HepG2 (cell line): ENCODE measurements around the gene SPP2. TPM values are rescaled to one million over a fixed set of nuclear protein-coding genes. Genes with fewer than 3 reads are reported as not detected.

Experiments
- ATAC-seq: fragments of 200-7000 bp; cut with Tn5 transposase; 3 replicates; pipeline ENCODE4 v1.9.1; 2020; ENCODE audit warnings: mild to moderate bottlenecking, moderate library complexity
- BruUV-seq: library from RNA; stranded (reverse); fragments of 400-500 nt; replicated peaks from 2 replicates; lab custom pipeline; 2021; lab: Mats Ljungman, UMichigan
- CTCF ChIA-PET: fragments of 300-600 bp; formaldehyde crosslinking; extraction: SDS; loops from one replicate; lab custom pipeline; 2021; ENCODE audit warnings: low total read pairs, inconsistent platforms, low intra/inter-chr PET ratio; lab: Yijun Ruan, JAX
- POLR2A ChIA-PET: fragments of 350-600 bp; sonication (Branson Sonifier 250); formaldehyde crosslinking; loops from one replicate; lab custom pipeline; 2020; ENCODE audit warnings: antibody characterized with exemption, inconsistent platforms; lab: Yijun Ruan, JAX
- DNase-seq: peaks from one replicate; pipeline ENCODE4 v3.0.0-alpha.2; 2015; ENCODE audit warnings: low spot score
- FAIRE-seq: peaks from 3 replicates; lab custom pipeline; 2011; peaks lifted over from hg19 to GRCh38; lab: Jason Lieb, UNC
- H2AFZ ChIP-seq: one replicate; pipeline ENCODE4 v1.6.1; 2011; ENCODE audit warnings: low read length, inconsistent platforms
- H3K27ac ChIP-seq: fragments of 300-600 bp; 3 replicates; pipeline ENCODE4 v1.8.0; 2011; ENCODE audit warnings: mixed run types, mild to moderate bottlenecking, mixed read lengths, low read length, inconsistent platforms; ENCODE audit not compliant: insufficient read depth; ENCODE audit errors: extremely low read length
- H3K27me3 ChIP-seq, 2 experiments: fragments of 200-600 bp in 1 of 2; 2 replicates in 1 of 2; 3 replicates in 1 of 2; pipeline versions ENCODE4 v1.6.0 to v1.8.0; 2011; ENCODE audit warnings: low read length in 2 of 2, mild to moderate bottlenecking in 2 of 2, moderate library complexity in 2 of 2, inconsistent platforms in 1 of 2; ENCODE audit not compliant: insufficient read depth in 2 of 2, control insufficient read depth in 1 of 2
- H3K36me3 ChIP-seq, 2 experiments: fragments of 200-600 bp in 1 of 2; replicated peaks in 1 of 2; 2 replicates in 1 of 2; 3 replicates in 1 of 2; pipeline versions ENCODE4 v1.5.1 to v1.8.0; 2011; ENCODE audit warnings: low read length in 2 of 2, inconsistent platforms in 1 of 2; ENCODE audit not compliant: insufficient read depth in 2 of 2, control insufficient read depth in 1 of 2
- H3K4me1 ChIP-seq: 2 replicates; pipeline ENCODE4 v1.5.1; 2012; ENCODE audit warnings: low read length, inconsistent platforms; ENCODE audit not compliant: insufficient read depth
- H3K4me2 ChIP-seq: 2 replicates; pipeline ENCODE4 v1.6.0; 2011; ENCODE audit warnings: low read depth, low read length, inconsistent platforms
- H3K4me3 ChIP-seq, 3 experiments: fragments of 200-600 bp in 1 of 3; sonication (generic), shearing (Covaris generic) in 1 of 3; replicated peaks in 1 of 3; 2 replicates each; pipeline ENCODE4 v1.5.1; 2011 to 2016; ENCODE audit warnings: low read length in 3 of 3, inconsistent platforms in 2 of 3, low read depth in 2 of 3, mild to moderate bottlenecking in 2 of 3, control low read depth in 1 of 3, mixed read lengths in 1 of 3; ENCODE audit not compliant: insufficient read depth in 1 of 3
- H3K79me2 ChIP-seq: one replicate; pipeline ENCODE4 v1.6.1; 2011; ENCODE audit warnings: low read length, inconsistent platforms; ENCODE audit not compliant: insufficient read depth
- H3K9ac ChIP-seq: 2 replicates; pipeline ENCODE4 v1.6.0; 2011; ENCODE audit warnings: mild to moderate bottlenecking, low read depth, low read length, inconsistent platforms; ENCODE audit not compliant: insufficient read depth
- H3K9me3 ChIP-seq: 2 replicates; pipeline ENCODE4 v1.5.1; 2012; ENCODE audit warnings: mild to moderate bottlenecking, low read length
- H4K20me1 ChIP-seq: 2 replicates; pipeline ENCODE4 v1.6.0; 2011; ENCODE audit warnings: inconsistent platforms, mild to moderate bottlenecking, low read length, moderate library complexity; ENCODE audit not compliant: insufficient read depth
- FOSL2 ChIP-seq: sonication (generic); formaldehyde crosslinking; IDR thresholded peaks from 2 replicates; pipeline ENCODE4 v1.4.0; 2020; ENCODE audit warnings: missing genetic modification reagents
- HMG20B ChIP-seq: conservative IDR thresholded peaks from 2 replicates; pipeline ENCODE4 v1.6.1; 2016; ENCODE audit warnings: missing genetic modification reagents, missing compliant biosample characterization
- HNF4A ChIP-seq: sonication (generic); formaldehyde crosslinking; IDR thresholded peaks from 2 replicates; pipeline ENCODE4 v1.4.0; 2020; ENCODE audit warnings: missing genetic modification reagents
- NR0B2 ChIP-seq: sonication (generic); formaldehyde crosslinking; IDR thresholded peaks from 2 replicates; pipeline ENCODE4 v1.4.0; 2020; ENCODE audit warnings: mild to moderate bottlenecking, missing genetic modification reagents
- SALL1 ChIP-seq: sonication (generic); formaldehyde crosslinking; IDR thresholded peaks from 2 replicates; pipeline ENCODE4 v1.8.0; 2022; ENCODE audit warnings: mild to moderate bottlenecking, missing genetic modification reagents
- ZMYM3 ChIP-seq: sonication (generic); formaldehyde crosslinking; IDR thresholded peaks from 2 replicates; pipeline ENCODE4 v1.5.1; 2020; ENCODE audit warnings: mild to moderate bottlenecking, missing genetic modification reagents
- ZNF576 ChIP-seq: sonication (generic); formaldehyde crosslinking; IDR thresholded peaks from 2 replicates; pipeline ENCODE4 v1.4.0; 2020; ENCODE audit warnings: mild to moderate bottlenecking, missing genetic modification reagents
- ZNF772 ChIP-seq: sonication (generic); formaldehyde crosslinking; IDR thresholded peaks from 2 replicates; pipeline ENCODE4 v1.5.0; 2020; ENCODE audit warnings: mild to moderate bottlenecking, missing genetic modification reagents
- WGBS: methylation state at CpG from one replicate; pipeline ENCODE4 v1.1.6; 2017; ENCODE audit warnings: low lambda C conversion rate; 5-methylcytosine and 5-hydroxymethylcytosine counted together
- in situ Hi-C: cut with HindIII; loops from 2 replicates; pipeline ENCODE4 v1.10.0; 2017; ENCODE audit warnings: low pct_unique_long_range_greater_than_20kb; ENCODE audit not compliant: extremely low pct_ligation_motif_present
- intact Hi-C: fragments of 100-400 bp; cut with micrococcal nuclease; formaldehyde crosslinking; loops from one replicate; pipeline ENCODE4 v1.10.0; 2022; ENCODE audit not compliant: unreplicated experiment
- polyA plus RNA-seq, 8 experiments: library from polyadenylated mRNA; depleted of rRNA in 3 of 8; stranded (reverse) in 7 of 8; unstranded in 1 of 8; fragments of >200 nt; fragmentation: Illumina TruSeq in 4 of 8; extraction: Trizol in 4 of 8; gene quantifications; 2 replicates each; pipeline versions ENCODE4 v1.2.1 to v1.2.3, GENCODE V29; 2011 to 2016; ENCODE audit warnings: low read depth in 4 of 8, missing spikeins in 1 of 8, mixed read lengths in 1 of 8; ENCODE audit not compliant: insufficient read depth in 1 of 8
- total RNA-seq, 5 experiments: library from RNA; depleted of rRNA; stranded (reverse); fragments of >200 nt; fragmentation: Illumina TruSeq; extraction: Trizol; gene quantifications; 2 replicates each; pipeline ENCODE4 v1.2.3, GENCODE V29; 2016; ENCODE audit warnings: low read depth in 1 of 5

SPP2 gene
- total and polyA plus RNA-seq, 2 of the 13 experiments (the other 11 are each of a cell fraction or from before 2014, with no cell fraction given), result not detected

- in situ Hi-C loops (no loop called here), intact Hi-C loops (no loop called here)
- Histone ChIP-seq H4K20me1 (no peaks in the 10 kb centered on the region), H3K79me2 (no peaks in the 10 kb centered on the region), H3K9ac (no peak overlapping the region), H3K36me3 (no peaks in the 10 kb centered on the region), H3K4me2 (no peak overlapping the region), H2AFZ (no peak overlapping the region), H3K4me3 (no peak overlapping the region), H3K9me3 (no peaks in the 10 kb centered on the region), H3K27me3 (peaks cover 0 to 8% of the 10 kb centered on the region in 2 experiments; a peak in 1 of 5 replicates), H3K27ac (no peak overlapping the region), H3K4me1 (peaks cover 13% of the 10 kb centered on the region)
- 61% methylated on average over 8 of the region's 8 CpGs for WGBS
- ATAC-seq (peak; percentile 57), DNase-seq (no peak), FAIRE-seq (no peak)
- ChIA-PET POLR2A (no interaction called here), CTCF (no interaction called here)
- no TSS peak for BruUV-seq
- TF ChIP-seq HMG20B (CRISPR knock-in tag), result no peak
- TF ChIP-seq ZNF576, result no peak
- no peak for TF ChIP-seq NR0B2 (CRISPR knock-in tag)
- TF ChIP-seq ZNF772 (CRISPR knock-in tag), result 0 out of 2 replicates have a peak, but pooled peaks have one; percentile 12
Measured at GRCh38 chr2:234075947-234076346, 25.4 kb downstream of the SPP2 start.

GRCh38 chr2:234076451-234076850 lies 25.9 kb downstream of the SPP2 start:
- Histone ChIP-seq H3K4me1 (peaks cover 13% of the 10 kb centered on the region), H3K9me3 (no peaks in the 10 kb centered on the region), H3K79me2 (no peaks in the 10 kb centered on the region), H3K4me3 (no peak overlapping the region)
- no peak for TF ChIP-seq FOSL2
- TF ChIP-seq ZMYM3 (CRISPR knock-in tag), result no peak
- peak; percentile 24; the same call in 1 of the 2 replicates for TF ChIP-seq HNF4A (CRISPR knock-in tag)
- TF ChIP-seq SALL1 (CRISPR knock-in tag), result 0 out of 2 replicates have a peak, but pooled peaks have one; percentile 25
- TF ChIP-seq, all 625 proteins: peak for 2
- POLR2A ChIA-PET, result interaction anchor here (0.6 kb wide), 1 partner anchor 55 kb away, joined by 3 read pairs; no protein-coding TSS in a partner anchor
- Histone ChIP-seq H3K36me3 (no peaks in the 10 kb centered on the region), H3K27ac (no peak overlapping the region), H3K9ac (no peak overlapping the region), H2AFZ (no peak overlapping the region), H4K20me1 (no peaks in the 10 kb centered on the region), H3K27me3 (peaks cover 0 to 8% of the 10 kb centered on the region in 2 experiments; a peak in 1 of 5 replicates), H3K4me2 (peak overlapping the region; percentile 14; the same call in 1 of the 2 replicates)
- in situ Hi-C loops (no loop called here), intact Hi-C loops (no loop called here)
- WGBS, result 0% methylated on average over 3 of the region's 3 CpGs
- CTCF ChIA-PET, result no interaction called here
- FAIRE-seq (no peak), DNase-seq (peak; percentile 16), ATAC-seq (peak; percentile 83)
- BruUV-seq, result no TSS peak
